Sigmoid colon (tissue), 7 donors: ENCODE results near the gene CYGB. TPM values are rescaled to one million over a fixed set of nuclear protein-coding genes. Genes with fewer than 3 reads are reported as not detected.
A peak's percentile ranks its signal among the peaks of the same experiment; 100 is the strongest.

ENCODE experiments used
- DNase-seq: peaks from one replicate; pipeline ENCODE4 v3.0.0-alpha.2; 2019
- H3K27ac ChIP-seq, 4 donors: fragments of 200-600 bp; sonication (generic); one replicate each; pipeline ENCODE4 v1.5.1; 2016 to 2019; ENCODE audit warnings: mild to moderate bottlenecking in 1 of 4
- H3K27me3 ChIP-seq, 3 donors: fragments of 200-600 bp; sonication (generic); one replicate each; pipeline ENCODE4 v1.5.1; 2019; ENCODE audit warnings: mild to moderate bottlenecking in 1 of 3
- H3K36me3 ChIP-seq, 4 donors: fragments of 200-600 bp; sonication (generic); one replicate each; pipeline ENCODE4 v1.5.1; 2016 to 2019
- H3K4me1 ChIP-seq, 4 donors: fragments of 200-600 bp; sonication (generic); one replicate each; pipeline ENCODE4 v1.5.1; 2017 to 2019
- H3K4me3 ChIP-seq, 4 donors: fragments of 200-600 bp; sonication (generic); one replicate each; pipeline ENCODE4 v1.5.1; 2017 to 2019; ENCODE audit warnings: mild to moderate bottlenecking in 2 of 4, moderate library complexity in 1 of 4
- H3K9me3 ChIP-seq, 4 donors: fragments of 200-600 bp in 3 of 4; sonication (generic) in 3 of 4; one replicate each; pipeline versions ENCODE4 v1.5.1 to v1.6.1; 2013 to 2019
- EP300 ChIP-seq, 4 donors: sonication (generic); formaldehyde crosslinking; IDR thresholded peaks; one replicate each; pipeline ENCODE4 v1.6.1; 2017; ENCODE audit warnings: antibody characterized with exemption in 4 of 4
- POLR2A ChIP-seq, 2 donors: fragments of 450-650 bp; IDR thresholded peaks; one replicate each; pipeline ENCODE4 v1.6.1; 2016; ENCODE audit warnings: antibody characterized with exemption in 2 of 2, mild to moderate bottlenecking in 2 of 2, moderate library complexity in 2 of 2
- POLR2AphosphoS5 ChIP-seq, 4 donors: sonication (generic); formaldehyde crosslinking; IDR thresholded peaks; one replicate each; pipeline ENCODE4 v1.6.1; 2017; ENCODE audit warnings: antibody characterized with exemption in 4 of 4
- WGBS, 2 donors: extraction: QIAGEN DNeasy Blood & Tissue Kit; methylation state at CpG; one replicate each; pipeline ENCODE4 v1.1.7; 2013; 5-methylcytosine and 5-hydroxymethylcytosine counted together
- intact Hi-C: fragments of 100-400 bp; cut with DNase I; formaldehyde crosslinking; loops from one replicate; pipeline ENCODE4 v1.15.1; 2023
- polyA plus RNA-seq, 3 donors: library from polyadenylated mRNA; stranded (reverse); fragments of 200-250 nt; gene quantifications; one replicate each; pipeline ENCODE4 v1.2.3, GENCODE V29; 2013
- total RNA-seq, 4 donors: library from RNA; depleted of rRNA; stranded (reverse); fragments of >200 nt; gene quantifications; one replicate each; pipeline ENCODE4 v1.1.0, GENCODE V29; 2016
- TF ChIP-seq, protein P1 (sequence below), 4 experiments: fragments of 450-650 bp in 3 of 4; fragments of 200-600 bp in 1 of 4; IDR thresholded peaks; one replicate each; pipeline ENCODE4 v1.5.1; 2016 to 2019; ENCODE audit warnings: antibody characterized with exemption in 4 of 4, mild to moderate bottlenecking in 3 of 4, moderate library complexity in 2 of 4
- donor health status: healthy with polysubstance abuse.
- donor health status: Bipolar disorder and iron deficiency.
- donor health status: healthy.

CYGB gene
- 10 to 100 TPM; 18.6 to 33.4 (median 19.3) TPM for total RNA-seq
- 10 to 100 TPM in 2 of 3 donors, 1 to 10 TPM in 1; 9.7 to 25.8 (median 10.1) TPM for polyA plus RNA-seq

DNA sequence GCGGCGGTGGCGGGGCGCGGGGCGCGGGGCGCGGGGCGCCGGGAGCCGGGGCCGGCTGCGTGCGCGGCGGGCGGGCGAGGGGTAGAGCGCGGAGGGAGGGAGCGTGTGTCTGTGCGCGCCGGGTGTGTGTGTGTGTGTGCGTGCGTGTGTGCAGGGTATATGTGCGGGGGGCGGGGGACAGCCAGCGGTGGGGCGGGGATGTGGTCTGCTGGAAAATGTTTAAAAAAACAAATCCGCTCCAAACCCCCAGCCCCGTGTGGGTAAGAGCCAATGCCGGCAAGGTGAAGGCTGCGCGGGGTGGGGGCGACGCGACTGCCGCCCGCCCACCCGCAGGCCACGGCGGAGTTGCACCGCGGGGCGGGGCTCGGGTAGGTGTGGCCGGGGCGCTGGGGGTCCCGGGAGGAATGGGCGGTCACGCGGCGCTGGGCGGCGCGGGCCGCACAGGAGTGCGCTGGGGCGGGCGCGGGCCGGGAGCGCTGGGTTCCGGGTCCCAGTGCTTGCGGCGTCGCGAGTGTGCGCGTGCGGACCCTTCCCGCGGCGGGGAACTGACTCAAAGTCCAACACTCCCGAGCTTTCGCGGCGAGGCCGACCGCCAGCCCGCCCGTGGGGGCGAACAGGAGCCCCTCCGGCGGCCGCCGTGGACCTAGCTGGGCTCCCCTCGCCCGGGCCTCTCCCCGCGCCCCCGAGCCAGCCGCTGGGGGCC lies at the start of gene CYGB:
TSS of gene CYGB (minus strand) at position 132 of the 703 bp plus-strand sequence. CDS start 167 bp downstream, outside the sequence.
- no peak for TF ChIP-seq POLR2AphosphoS5 (IDR thresholded peaks at IDR 0.05)
- TF ChIP-seq, protein P1, sequence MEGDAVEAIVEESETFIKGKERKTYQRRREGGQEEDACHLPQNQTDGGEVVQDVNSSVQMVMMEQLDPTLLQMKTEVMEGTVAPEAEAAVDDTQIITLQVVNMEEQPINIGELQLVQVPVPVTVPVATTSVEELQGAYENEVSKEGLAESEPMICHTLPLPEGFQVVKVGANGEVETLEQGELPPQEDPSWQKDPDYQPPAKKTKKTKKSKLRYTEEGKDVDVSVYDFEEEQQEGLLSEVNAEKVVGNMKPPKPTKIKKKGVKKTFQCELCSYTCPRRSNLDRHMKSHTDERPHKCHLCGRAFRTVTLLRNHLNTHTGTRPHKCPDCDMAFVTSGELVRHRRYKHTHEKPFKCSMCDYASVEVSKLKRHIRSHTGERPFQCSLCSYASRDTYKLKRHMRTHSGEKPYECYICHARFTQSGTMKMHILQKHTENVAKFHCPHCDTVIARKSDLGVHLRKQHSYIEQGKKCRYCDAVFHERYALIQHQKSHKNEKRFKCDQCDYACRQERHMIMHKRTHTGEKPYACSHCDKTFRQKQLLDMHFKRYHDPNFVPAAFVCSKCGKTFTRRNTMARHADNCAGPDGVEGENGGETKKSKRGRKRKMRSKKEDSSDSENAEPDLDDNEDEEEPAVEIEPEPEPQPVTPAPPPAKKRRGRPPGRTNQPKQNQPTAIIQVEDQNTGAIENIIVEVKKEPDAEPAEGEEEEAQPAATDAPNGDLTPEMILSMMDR (IDR thresholded peaks at IDR 0.05) = no peak
- no peak for TF ChIP-seq POLR2A (IDR thresholded peaks at IDR 0.05)
- TF ChIP-seq EP300 (IDR thresholded peaks at IDR 0.05) = no peak
- DNase-seq = no peak
- Histone ChIP-seq H3K4me3 (peak within 1 kb of the TSS; percentile 34 to 54 (median 48)), H3K4me1 (peaks cover 0 to 37% (median 29%) of the 10 kb centered on the region in 4 donors), H3K27me3 (peaks cover 14 to 46% (median 39%) of the 10 kb centered on the region in 3 donors), H3K27ac (peak within 1 kb of the TSS; percentile 65 to 79 (median 74)), H3K36me3 (no peaks in the 10 kb centered on the region), H3K9me3 (no peaks in the 10 kb centered on the region)
- intact Hi-C loops = no loop called here
- WGBS, 2 donors = 2% methylated on average over 95 of the region's 95 CpGs

DNA sequence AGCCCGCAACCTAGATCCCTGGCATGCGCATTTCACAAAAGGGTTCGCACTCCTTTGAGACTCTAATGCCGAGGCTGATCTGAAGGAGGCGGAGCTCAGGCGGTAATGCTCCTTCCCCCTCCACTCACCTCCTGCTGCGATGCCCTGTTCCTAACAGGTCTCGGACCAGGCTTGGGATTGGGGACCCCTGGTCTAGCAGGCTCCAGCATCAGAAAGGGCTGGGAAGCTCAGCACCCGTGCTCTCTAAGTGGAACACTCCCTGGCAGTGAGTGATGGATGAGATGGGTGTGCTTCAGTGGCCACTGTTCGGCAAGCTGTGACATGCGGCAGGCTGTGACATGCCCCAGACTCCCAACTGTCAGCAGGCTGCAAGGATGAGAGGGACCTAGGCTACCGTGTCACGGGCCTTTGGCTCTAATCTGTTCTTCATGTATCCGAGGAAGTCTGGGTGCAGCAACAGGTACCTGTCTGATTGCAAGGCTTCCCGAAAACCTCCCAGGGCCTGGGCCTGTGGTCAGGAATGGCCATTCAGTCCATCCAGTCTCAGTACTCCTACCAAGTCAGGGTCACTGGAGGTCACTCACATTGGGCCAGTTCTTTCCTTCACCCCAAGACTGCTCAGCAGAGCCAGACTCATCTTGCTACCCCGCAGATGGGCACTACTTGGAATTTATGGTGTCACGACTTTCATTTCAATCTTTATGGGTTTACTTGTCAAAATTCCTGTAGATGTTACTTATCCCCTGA lies 49.4 kb upstream of the CYGB start:
- H3K9me3 ChIP-seq = no peaks in the 10 kb centered on the region
- peak overlapping the region in 1 of 4 donors; percentile 60 for H3K4me3 ChIP-seq
- H3K27me3 ChIP-seq = peaks cover 19 to 56% (median 19%) of the 10 kb centered on the region in 3 donors
- H3K4me1 ChIP-seq = peaks cover 0 to 26% (median 20%) of the 10 kb centered on the region in 4 donors
- DNase-seq = no peak
- H3K27ac ChIP-seq = peak overlapping the region in 1 of 4 donors; percentile 67
- intact Hi-C loops = loop anchor here (2.0 kb wide), 1 partner anchor 64 kb away; no protein-coding TSS in a partner anchor
- H3K36me3 ChIP-seq = no peaks in the 10 kb centered on the region
- WGBS, 2 donors = 18 to 46% methylated on average over 17 of the region's 17 CpGs
- TF ChIP-seq, protein P1 (IDR thresholded peaks at IDR 0.05) = no peak
- TF ChIP-seq EP300 (IDR thresholded peaks at IDR 0.05) (no peak), POLR2A (IDR thresholded peaks at IDR 0.05) (no peak), POLR2AphosphoS5 (IDR thresholded peaks at IDR 0.05) (no peak)

DNA sequence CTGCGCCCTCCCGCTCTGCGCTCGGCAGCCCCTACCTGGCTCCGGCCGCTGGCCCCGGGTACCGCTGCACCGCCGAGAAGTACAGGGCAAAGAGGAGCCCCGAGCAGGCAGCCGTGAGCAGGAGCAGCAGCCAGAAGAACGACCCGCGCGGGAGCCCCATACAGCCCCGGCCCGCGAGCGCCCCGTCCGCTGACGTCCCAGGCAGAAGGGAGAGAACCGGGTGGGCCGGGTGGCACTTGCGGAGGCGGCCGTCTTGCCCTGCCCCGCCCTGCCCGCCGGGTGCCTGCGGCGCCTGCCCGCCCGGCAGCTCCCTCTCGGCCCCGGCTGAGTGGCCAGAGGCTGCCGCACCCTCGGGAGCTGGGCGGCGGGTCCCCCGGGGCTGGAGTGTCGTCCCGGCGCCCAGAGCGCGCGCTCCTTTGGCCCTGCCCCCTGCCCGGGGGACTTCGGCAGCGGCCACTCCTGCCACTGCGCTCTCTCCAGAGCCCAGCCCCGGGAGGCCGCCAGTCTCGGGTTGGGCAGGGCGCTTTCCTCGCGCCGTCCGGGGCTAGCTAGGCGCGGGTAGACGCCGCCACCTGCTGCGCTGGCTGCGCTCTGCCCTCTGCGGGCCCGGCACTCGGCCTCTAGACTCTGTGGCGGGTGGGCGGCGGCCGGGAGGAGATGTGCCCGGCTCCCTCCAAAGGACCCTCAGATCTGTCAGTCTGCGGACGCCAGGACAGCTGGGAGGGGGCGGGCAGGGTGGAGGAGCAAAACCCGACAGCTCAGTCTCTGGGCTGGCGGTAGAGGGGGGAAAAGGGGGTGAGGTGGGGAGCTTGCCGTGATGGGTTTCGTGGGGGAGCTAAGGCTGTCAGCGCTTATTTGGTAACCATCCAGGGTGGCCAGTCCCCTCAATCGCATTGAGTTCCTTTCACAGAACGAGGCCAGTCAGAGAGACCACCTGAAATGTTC lies 48.4 kb upstream of the CYGB start, which contains the start of gene ST6GALNAC2:
TSS of gene ST6GALNAC2 (minus strand) at position 212 of the 945 bp plus-strand sequence. CDS start at position 160, 52 bp downstream.
- Histone ChIP-seq H3K27me3 (peaks cover 19 to 56% (median 19%) of the 10 kb centered on the region in 3 donors), H3K4me1 (peaks cover 0 to 26% (median 20%) of the 10 kb centered on the region in 4 donors), H3K36me3 (no peaks in the 10 kb centered on the region), H3K27ac (peak within 1 kb of the TSS; percentile 52 to 67 (median 60)), H3K4me3 (peak within 1 kb of the TSS; percentile 39 to 60 (median 52)), H3K9me3 (no peaks in the 10 kb centered on the region)
- DNase-seq = peak; percentile 79
- 1% methylated on average over 84 of the region's 84 CpGs for WGBS, 2 donors
- intact Hi-C loops = loop anchor here (2.0 kb wide), 1 partner anchor 63 kb away; no protein-coding TSS in a partner anchor
- TF ChIP-seq POLR2AphosphoS5 (IDR thresholded peaks at IDR 0.05) (peak; percentile 9 to 57 (median 33)), EP300 (IDR thresholded peaks at IDR 0.05) (no peak), POLR2A (IDR thresholded peaks at IDR 0.05) (no peak)
- TF ChIP-seq, protein P1 (IDR thresholded peaks at IDR 0.05) = peak in 2 of 4 experiments; percentile 22 to 40
